Measurements from ENCODE around the gene ROR1.

The ROR1 gene

GRCh38 chr1:63984930-63985290 lies 211.1 kb downstream of the ROR1 start:
- Histone ChIP-seq H3K9me3 (ENCODE audit: low read length) (no peaks in the 10 kb centered on the region), H3K27ac (ENCODE audit: low read depth, low read length) (no peak overlapping the region), H3K4me1 (ENCODE audit: insufficient read depth, low read length) (peaks cover 18% of the 10 kb centered on the region), H3K9ac (ENCODE audit: low read length) (no peak overlapping the region), H3K4me3 (ENCODE audit: low read depth in 1 of 2, low read length in 2 of 2) (no peak overlapping the region), H3K36me3 (ENCODE audit: insufficient read depth, low read length) (no peaks in the 10 kb centered on the region), H3K27me3 (ENCODE audit: control insufficient read depth in 1 of 2, insufficient read depth in 2 of 2, low read length in 2 of 2) (no peaks in the 10 kb centered on the region)

- no peak overlapping the region for H3K4me3 ChIP-seq (ENCODE audit: low read depth in 1 of 2, low read length in 2 of 2)
- peaks cover 18% of the 10 kb centered on the region for H3K4me1 ChIP-seq (ENCODE audit: insufficient read depth, low read length)
- H3K9me3 ChIP-seq (ENCODE audit: low read length), result no peaks in the 10 kb centered on the region
- no peaks in the 10 kb centered on the region for H3K36me3 ChIP-seq (ENCODE audit: insufficient read depth, low read length)
- no peak overlapping the region for H3K9ac ChIP-seq (ENCODE audit: low read length)
- no peak overlapping the region for H3K27ac ChIP-seq (ENCODE audit: low read depth, low read length)
- H3K27me3 ChIP-seq (ENCODE audit: control insufficient read depth in 1 of 2, insufficient read depth in 2 of 2, low read length in 2 of 2), result no peaks in the 10 kb centered on the region
Observed at GRCh38 chr1:63987014-63987627, 213.3 kb downstream of the ROR1 start.

- Histone ChIP-seq H3K27me3 (ENCODE audit: control insufficient read depth in 1 of 2, insufficient read depth in 2 of 2, low read length in 2 of 2) (no peaks in the 10 kb centered on the region), H3K27ac (ENCODE audit: low read depth, low read length) (no peak overlapping the region), H3K4me3 (ENCODE audit: low read depth in 1 of 2, low read length in 2 of 2) (no peak overlapping the region), H3K9me3 (ENCODE audit: low read length) (no peaks in the 10 kb centered on the region), H3K9ac (ENCODE audit: low read length) (no peak overlapping the region), H3K36me3 (ENCODE audit: insufficient read depth, low read length) (no peaks in the 10 kb centered on the region), H3K4me1 (ENCODE audit: insufficient read depth, low read length) (peaks cover 18% of the 10 kb centered on the region)
Observed at GRCh38 chr1:63987628-63988024, 213.8 kb downstream of the ROR1 start.

GRCh38 chr1:63988941-63989340 lies 215.1 kb downstream of the ROR1 start:
- Histone ChIP-seq H3K9ac (ENCODE audit: low read length) (no peak overlapping the region), H3K36me3 (ENCODE audit: insufficient read depth, low read length) (no peaks in the 10 kb centered on the region), H3K27ac (ENCODE audit: low read depth, low read length) (no peak overlapping the region), H3K4me3 (ENCODE audit: low read depth in 1 of 2, low read length in 2 of 2) (no peak overlapping the region), H3K27me3 (ENCODE audit: control insufficient read depth in 1 of 2, insufficient read depth in 2 of 2, low read length in 2 of 2) (no peaks in the 10 kb centered on the region), H3K4me1 (ENCODE audit: insufficient read depth, low read length) (peaks cover 18% of the 10 kb centered on the region), H3K9me3 (ENCODE audit: low read length) (no peaks in the 10 kb centered on the region)

- Histone ChIP-seq H3K9me3 (ENCODE audit: low read length) (no peaks in the 10 kb centered on the region), H3K9ac (ENCODE audit: low read length) (no peak overlapping the region), H3K4me3 (ENCODE audit: low read depth in 1 of 2, low read length in 2 of 2) (no peak overlapping the region), H3K27me3 (ENCODE audit: control insufficient read depth in 1 of 2, insufficient read depth in 2 of 2, low read length in 2 of 2) (no peaks in the 10 kb centered on the region), H3K4me1 (ENCODE audit: insufficient read depth, low read length) (peaks cover 10% of the 10 kb centered on the region), H3K36me3 (ENCODE audit: insufficient read depth, low read length) (no peaks in the 10 kb centered on the region), H3K27ac (ENCODE audit: low read depth, low read length) (no peak overlapping the region)
Observed at GRCh38 chr1:63991685-63992084, 217.9 kb downstream of the ROR1 start.

- Histone ChIP-seq H3K27me3 (ENCODE audit: control insufficient read depth in 1 of 2, insufficient read depth in 2 of 2, low read length in 2 of 2) (no peaks in the 10 kb centered on the region), H3K27ac (ENCODE audit: low read depth, low read length) (no peak overlapping the region), H3K9ac (ENCODE audit: low read length) (no peak overlapping the region), H3K36me3 (ENCODE audit: insufficient read depth, low read length) (no peaks in the 10 kb centered on the region), H3K4me3 (ENCODE audit: low read depth in 1 of 2, low read length in 2 of 2) (no peak overlapping the region), H3K4me1 (ENCODE audit: insufficient read depth, low read length) (peaks cover 4% of the 10 kb centered on the region), H3K9me3 (ENCODE audit: low read length) (no peaks in the 10 kb centered on the region)
Observed at GRCh38 chr1:64000021-64000420, 226.2 kb downstream of the ROR1 start.

GRCh38 chr1:64001038-64001437 lies 227.2 kb downstream of the ROR1 start:
- Histone ChIP-seq H3K4me3 (ENCODE audit: low read depth in 1 of 2, low read length in 2 of 2) (no peak overlapping the region), H3K9ac (ENCODE audit: low read length) (no peak overlapping the region), H3K9me3 (ENCODE audit: low read length) (no peaks in the 10 kb centered on the region), H3K27ac (ENCODE audit: low read depth, low read length) (no peak overlapping the region), H3K36me3 (ENCODE audit: insufficient read depth, low read length) (no peaks in the 10 kb centered on the region), H3K4me1 (ENCODE audit: insufficient read depth, low read length) (peaks cover 4% of the 10 kb centered on the region), H3K27me3 (ENCODE audit: control insufficient read depth in 1 of 2, insufficient read depth in 2 of 2, low read length in 2 of 2) (no peaks in the 10 kb centered on the region)

- Histone ChIP-seq H3K27me3 (ENCODE audit: control insufficient read depth in 1 of 2, insufficient read depth in 2 of 2, low read length in 2 of 2) (no peaks in the 10 kb centered on the region), H3K4me1 (ENCODE audit: insufficient read depth, low read length) (peaks cover 4% of the 10 kb centered on the region), H3K27ac (ENCODE audit: low read depth, low read length) (no peak overlapping the region)
Observed at GRCh38 chr1:64004451-64005025, 230.7 kb downstream of the ROR1 start.

GRCh38 chr1:64005801-64006200 lies 232.0 kb downstream of the ROR1 start:
- Histone ChIP-seq H3K9ac (ENCODE audit: low read length) (no peak overlapping the region), H3K36me3 (ENCODE audit: insufficient read depth, low read length) (no peaks in the 10 kb centered on the region), H3K27me3 (ENCODE audit: control insufficient read depth in 1 of 2, insufficient read depth in 2 of 2, low read length in 2 of 2) (no peaks in the 10 kb centered on the region), H3K4me1 (ENCODE audit: insufficient read depth, low read length) (peaks cover 4% of the 10 kb centered on the region), H3K27ac (ENCODE audit: low read depth, low read length) (no peak overlapping the region), H3K9me3 (ENCODE audit: low read length) (no peaks in the 10 kb centered on the region), H3K4me3 (ENCODE audit: low read depth in 1 of 2, low read length in 2 of 2) (no peak overlapping the region)

More at GRCh38 chr1:64004451-64005025, 230.7 kb downstream of the ROR1 start:
- no peaks in the 10 kb centered on the region for H3K9me3 ChIP-seq (ENCODE audit: low read length)
- H3K4me3 ChIP-seq (ENCODE audit: low read depth in 1 of 2, low read length in 2 of 2), result no peak overlapping the region
- H3K36me3 ChIP-seq (ENCODE audit: insufficient read depth, low read length), result no peaks in the 10 kb centered on the region
- no peak overlapping the region for H3K9ac ChIP-seq (ENCODE audit: low read length)

GRCh38 chr1:64006276-64007051 lies 232.6 kb downstream of the ROR1 start:
- no peaks in the 10 kb centered on the region for H3K36me3 ChIP-seq (ENCODE audit: insufficient read depth, low read length)
- peaks cover 4% of the 10 kb centered on the region for H3K4me1 ChIP-seq (ENCODE audit: insufficient read depth, low read length)
- no peaks in the 10 kb centered on the region for H3K27me3 ChIP-seq (ENCODE audit: control insufficient read depth in 1 of 2, insufficient read depth in 2 of 2, low read length in 2 of 2)
- H3K9ac ChIP-seq (ENCODE audit: low read length), result no peak overlapping the region
- no peaks in the 10 kb centered on the region for H3K9me3 ChIP-seq (ENCODE audit: low read length)
- no peak overlapping the region for H3K27ac ChIP-seq (ENCODE audit: low read depth, low read length)
- no peak overlapping the region for H3K4me3 ChIP-seq (ENCODE audit: low read depth in 1 of 2, low read length in 2 of 2)

GRCh38 chr1:64010316-64010715 lies 236.5 kb downstream of the ROR1 start:
- H3K4me3 ChIP-seq (ENCODE audit: low read depth in 1 of 2, low read length in 2 of 2), result no peak overlapping the region

More at GRCh38 chr1:64010316-64010715, 236.5 kb downstream of the ROR1 start:
- Histone ChIP-seq H3K36me3 (ENCODE audit: insufficient read depth, low read length) (no peaks in the 10 kb centered on the region), H3K27ac (ENCODE audit: low read depth, low read length) (no peak overlapping the region), H3K27me3 (ENCODE audit: control insufficient read depth in 1 of 2, insufficient read depth in 2 of 2, low read length in 2 of 2) (no peaks in the 10 kb centered on the region), H3K9me3 (ENCODE audit: low read length) (no peaks in the 10 kb centered on the region), H3K4me1 (ENCODE audit: insufficient read depth, low read length) (no peaks in the 10 kb centered on the region), H3K9ac (ENCODE audit: low read length) (no peak overlapping the region)
